Activated T-cell treated with anti-CD3 and anti-CD28 coated beads for 4 hours (primary cell): ENCODE data around the gene CDK9.
"Not testable (repeated sequence)": the region's sequence is repeated elsewhere in the genome, so short reads cannot be mapped to it uniquely, and the experiment has no call there.

Source experiments
- DNase-seq: peaks from one replicate; pipeline ENCODE4 v3.0.0-alpha.2; 2020

CDK9 gene

DNA sequence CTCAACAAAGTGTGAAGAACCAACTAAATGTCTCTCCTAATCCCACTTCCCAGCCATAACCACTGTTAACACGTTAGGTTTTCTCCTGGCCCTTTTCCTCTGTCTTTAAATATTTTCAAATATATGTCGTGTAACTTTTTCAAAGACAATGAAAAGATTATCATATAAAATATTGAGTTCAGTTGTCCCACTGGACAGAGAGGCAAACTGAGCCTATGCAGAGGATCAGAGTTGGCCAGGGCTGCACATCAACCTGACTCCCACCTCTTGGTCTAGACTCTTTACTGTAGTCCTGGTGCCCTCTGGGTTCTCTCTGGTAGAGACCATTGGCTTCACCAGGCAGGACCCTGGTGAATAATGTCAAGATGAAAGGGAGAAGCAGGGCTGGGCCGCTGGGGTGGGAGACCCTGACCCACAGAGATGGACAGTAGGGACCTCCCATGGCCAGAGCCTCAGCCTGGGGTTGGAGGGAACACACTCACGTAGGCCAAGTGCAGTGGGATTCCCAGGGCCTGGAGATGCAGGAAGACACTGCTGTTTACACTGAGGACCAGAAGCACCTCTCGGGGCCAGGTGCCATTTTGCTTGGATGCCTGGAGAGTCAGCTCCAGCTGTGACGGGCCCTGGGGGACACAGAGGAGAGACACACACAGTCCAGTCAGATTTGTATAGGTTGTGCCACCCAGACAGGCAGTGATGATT lies 43.5 kb downstream of the CDK9 start:
- no peak for DNase-seq

- no peak for DNase-seq
Observed at GRCh38 chr9:127832248-127832647, 46.4 kb downstream of the CDK9 start.

DNA sequence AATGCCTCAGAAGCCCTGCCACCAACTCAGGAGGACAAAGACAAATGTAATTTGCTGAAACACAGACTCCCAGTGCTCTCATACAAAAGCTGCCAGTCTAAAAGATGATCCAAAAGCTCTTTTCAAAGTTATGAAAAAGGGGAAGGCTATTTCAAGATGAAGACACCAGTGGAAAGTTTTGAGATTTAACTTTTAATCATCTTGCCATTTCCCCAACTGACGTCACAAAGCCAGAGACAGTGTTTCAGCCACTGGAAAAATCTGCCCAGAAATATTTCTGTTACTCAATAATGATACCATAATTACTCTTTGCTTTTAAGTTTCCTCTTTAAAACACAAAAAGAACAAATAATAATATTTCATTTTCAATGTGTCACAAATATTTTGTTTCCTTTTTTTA lies 47.7 kb downstream of the CDK9 start:
- DNase-seq, result no peak

DNA sequence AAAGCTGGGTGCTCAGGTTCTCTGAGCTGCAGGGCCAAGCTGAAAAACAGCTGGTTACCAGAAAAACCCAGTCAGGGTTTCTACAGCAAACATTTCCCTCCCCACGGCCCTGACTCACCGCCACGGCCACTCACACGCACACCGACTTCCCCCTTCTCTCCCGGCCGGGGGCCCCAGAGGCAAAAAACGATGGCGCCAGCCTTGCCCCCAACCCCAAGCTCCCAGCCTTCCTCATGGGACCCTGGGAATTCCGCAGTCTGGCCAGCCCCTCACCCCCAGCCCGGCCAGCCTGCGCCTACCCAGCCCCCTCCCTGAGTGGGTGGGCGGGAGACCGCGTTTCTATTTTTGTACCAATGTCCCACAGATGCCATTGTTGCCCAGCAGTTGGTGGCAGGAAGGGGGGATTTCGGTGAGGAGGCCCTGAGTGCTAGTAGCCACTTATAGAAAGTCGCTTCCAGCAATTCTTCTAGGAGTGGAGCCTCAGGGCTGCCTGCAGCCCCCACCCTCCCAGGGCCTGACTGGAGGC lies 50.2 kb downstream of the CDK9 start:
- no peak for DNase-seq

- DNase-seq, result not testable (repeated sequence)
Observed at GRCh38 chr9:127836561-127836960, 50.7 kb downstream of the CDK9 start.

DNA sequence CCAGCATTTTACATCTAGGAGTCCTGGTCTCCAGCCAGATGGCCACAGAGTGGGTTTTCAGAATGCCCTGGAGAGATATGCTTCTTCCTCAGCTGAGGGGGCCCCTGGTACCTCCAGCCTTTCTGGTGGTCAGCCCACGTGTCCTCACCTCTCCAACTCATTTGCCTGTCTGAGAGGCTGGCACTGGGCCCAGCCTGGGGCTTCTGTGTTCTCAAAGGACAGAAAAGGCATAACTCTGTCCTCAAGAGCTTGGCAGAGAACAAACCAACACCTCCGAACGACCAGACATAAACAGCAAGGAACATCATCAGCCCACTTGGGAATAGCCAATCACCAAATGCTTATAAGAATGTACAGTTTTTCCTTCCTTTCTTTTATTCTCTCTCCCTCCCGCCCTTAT lies 51.5 kb downstream of the CDK9 start:
- DNase-seq, result no peak

- no peak for DNase-seq
Observed at GRCh38 chr9:127838375-127839078, 52.7 kb downstream of the CDK9 start.
